Astrocyte (in vitro differentiated cells and primary cell): Measurements from ENCODE around the gene HAUS8. TPM values are rescaled to one million over a fixed set of nuclear protein-coding genes. Genes with fewer than 3 reads are reported as not detected.

ENCODE experiments used
- DNase-seq: peaks from one replicate; pipeline ENCODE4 v3.0.0-alpha.2; 2010; ENCODE audit warnings: low read depth
- FAIRE-seq: peaks from 2 replicates; lab custom pipeline; 2011; peaks lifted over from hg19 to GRCh38; lab: Jason Lieb, UNC
- H2AFZ ChIP-seq: 2 replicates; pipeline ENCODE4 v1.6.0; 2012; ENCODE audit warnings: low read depth, low read length, inconsistent platforms
- H3K27ac ChIP-seq: 2 replicates; pipeline ENCODE4 v1.5.1; 2011; ENCODE audit warnings: low read depth, low read length, inconsistent platforms
- H3K27me3 ChIP-seq: 2 replicates; pipeline ENCODE4 v1.6.0; 2011; ENCODE audit warnings: low read length, inconsistent platforms; ENCODE audit not compliant: insufficient read depth
- H3K36me3 ChIP-seq: 2 replicates; pipeline ENCODE4 v1.5.1; 2011; ENCODE audit warnings: low read length, inconsistent platforms; ENCODE audit not compliant: insufficient read depth
- H3K4me1 ChIP-seq: 2 replicates; pipeline ENCODE4 v1.5.1; 2011; ENCODE audit warnings: low read length, inconsistent platforms; ENCODE audit not compliant: insufficient read depth
- H3K4me2 ChIP-seq: 2 replicates; pipeline ENCODE4 v1.6.0; 2012; ENCODE audit warnings: low read length, inconsistent platforms
- H3K4me3 ChIP-seq: 2 replicates; pipeline ENCODE4 v1.5.1; 2011; ENCODE audit warnings: low read depth, mild to moderate bottlenecking, low read length, inconsistent platforms; ENCODE audit not compliant: insufficient read depth
- H3K79me2 ChIP-seq: 2 replicates; pipeline ENCODE4 v1.6.0; 2012; ENCODE audit warnings: mild to moderate bottlenecking, low read length, inconsistent platforms; ENCODE audit not compliant: insufficient read depth
- H3K9ac ChIP-seq: 2 replicates; pipeline ENCODE4 v1.6.0; 2012; ENCODE audit warnings: mild to moderate bottlenecking, low read length, inconsistent platforms
- H3K9me3 ChIP-seq: 2 replicates; pipeline ENCODE4 v1.5.1; 2012; ENCODE audit warnings: low read depth, mild to moderate bottlenecking, low read length, inconsistent platforms; ENCODE audit not compliant: insufficient read depth
- H4K20me1 ChIP-seq: 2 replicates; pipeline ENCODE4 v1.6.0; 2012; ENCODE audit warnings: low read length, inconsistent platforms; ENCODE audit not compliant: insufficient read depth
- H3K27ac Mint-ChIP-seq: one replicate; pipeline ENCODE4 v1.8.0; 2021; ENCODE audit warnings: mild to moderate bottlenecking, mixed read lengths; ENCODE audit not compliant: unreplicated experiment
- H3K27me3 Mint-ChIP-seq: one replicate; pipeline ENCODE4 v1.8.0; 2021; ENCODE audit warnings: low read depth, mixed read lengths; ENCODE audit not compliant: unreplicated experiment
- H3K36me3 Mint-ChIP-seq: one replicate; pipeline ENCODE4 v1.8.0; 2021; ENCODE audit warnings: low read depth, mixed read lengths; ENCODE audit not compliant: unreplicated experiment
- H3K4me1 Mint-ChIP-seq: one replicate; pipeline ENCODE4 v1.8.0; 2021; ENCODE audit warnings: low read depth, mixed read lengths; ENCODE audit not compliant: unreplicated experiment
- H3K4me3 Mint-ChIP-seq: one replicate; pipeline ENCODE4 v1.8.0; 2021; ENCODE audit warnings: mild to moderate bottlenecking, moderate library complexity, mixed read lengths; ENCODE audit not compliant: unreplicated experiment
- H3K9me3 Mint-ChIP-seq: one replicate; pipeline ENCODE4 v1.8.0; 2021; ENCODE audit warnings: mild to moderate bottlenecking, mixed read lengths; ENCODE audit not compliant: unreplicated experiment
- CTCF ChIP-seq: IDR thresholded peaks from 2 replicates; pipeline ENCODE4 v1.5.1; 2011; ENCODE audit warnings: low read depth, mild to moderate bottlenecking, inconsistent platforms, low read length, moderate library complexity; ENCODE audit not compliant: insufficient read depth
- EZH2 ChIP-seq: IDR thresholded peaks from 2 replicates; pipeline ENCODE4 v1.6.1; 2012; ENCODE audit warnings: mild to moderate bottlenecking, low read length, inconsistent platforms; ENCODE audit not compliant: insufficient read depth
- total RNA-seq: library from RNA; stranded (reverse); gene quantifications from 2 replicates; pipeline ENCODE4 v1.2.1, GENCODE V29; 2021

Gene HAUS8
- total RNA-seq, 1 donor from 2014 or later: 5.6 TPM

- peak overlapping the region; percentile 13 for H3K4me3 ChIP-seq
- Mint-ChIP-seq H3K4me1 (peaks cover 40% of the 10 kb centered on the region), H3K27me3 (no peaks in the 10 kb centered on the region), H3K27ac (peak overlapping the region; percentile 96), H3K4me3 (peak overlapping the region; percentile 97), H3K9me3 (no peaks in the 10 kb centered on the region), H3K36me3 (peaks cover 9% of the 10 kb centered on the region)
- H3K9me3 ChIP-seq: no peaks in the 10 kb centered on the region
- peaks cover 7% of the 10 kb centered on the region for H3K36me3 ChIP-seq
- no peak for FAIRE-seq
- H3K4me2 ChIP-seq: peak overlapping the region; percentile 94
- H3K27ac ChIP-seq: peak overlapping the region; percentile 99
- H4K20me1 ChIP-seq: peaks cover 49% of the 10 kb centered on the region
- H3K4me1 ChIP-seq: peaks cover 45% of the 10 kb centered on the region
- no peak overlapping the region for H2AFZ ChIP-seq
- H3K9ac ChIP-seq: peak overlapping the region; percentile 98
- peaks cover 89% of the 10 kb centered on the region for H3K79me2 ChIP-seq
- TF ChIP-seq CTCF (no peak), EZH2 (no peak)
- no peaks in the 10 kb centered on the region for H3K27me3 ChIP-seq
- DNase-seq: no peak
Observed at GRCh38 chr19:17078036-17078919, 3.0 kb upstream of the HAUS8 start.

- FAIRE-seq: no peak
- Histone ChIP-seq H3K4me1 (peaks cover 45% of the 10 kb centered on the region), H3K79me2 (peaks cover 89% of the 10 kb centered on the region)
Observed at GRCh38 chr19:17077447-17078028, 2.3 kb upstream of the HAUS8 start.

More at GRCh38 chr19:17077447-17078028, 2.3 kb upstream of the HAUS8 start:
- H3K27me3 ChIP-seq: no peaks in the 10 kb centered on the region
- peak overlapping the region; percentile 88 for H3K4me3 ChIP-seq
- DNase-seq: no peak
- H3K9me3 Mint-ChIP-seq: no peaks in the 10 kb centered on the region
- H3K36me3 Mint-ChIP-seq: peaks cover 7% of the 10 kb centered on the region
- TF ChIP-seq CTCF: no peak
- TF ChIP-seq EZH2: no peak
- no peaks in the 10 kb centered on the region for H3K9me3 ChIP-seq
- peaks cover 3% of the 10 kb centered on the region for H3K36me3 ChIP-seq
- peaks cover 41% of the 10 kb centered on the region for H4K20me1 ChIP-seq
- H3K4me1 Mint-ChIP-seq: peaks cover 36% of the 10 kb centered on the region
- peak overlapping the region; percentile 94 for H3K4me2 ChIP-seq
- peak overlapping the region; percentile 98 for H3K9ac ChIP-seq
- no peaks in the 10 kb centered on the region for H3K27me3 Mint-ChIP-seq
- peak overlapping the region; percentile 97 for H3K4me3 Mint-ChIP-seq
- H3K27ac ChIP-seq: peak overlapping the region; percentile 85
- no peak overlapping the region for H2AFZ ChIP-seq
- no peak overlapping the region for H3K27ac Mint-ChIP-seq
